Measurements from ENCODE around the gene ALDOA. TPM values are rescaled to one million over a fixed set of nuclear protein-coding genes. Genes with fewer than 3 reads are reported as not detected.
"Not testable (repeated sequence)": the region's sequence is repeated elsewhere in the genome, so short reads cannot be mapped to it uniquely, and the experiment has no call there.

Gene ALDOA
- total RNA-seq, 1 donor from 2014 or later, result 611 TPM

GRCh38 chr16:30040221-30040620 lies 25.3 kb upstream of the ALDOA start:
- intact Hi-C loops (cut with micrococcal nuclease), result no loop called here
- POLR2A ChIA-PET, result no interaction called here
- Mint-ChIP-seq H3K9me3 (no peaks in the 10 kb centered on the region), H3K36me3 (ENCODE audit: low read depth) (no peaks in the 10 kb centered on the region), H3K27me3 (peaks cover 8% of the 10 kb centered on the region), H3K4me1 (peaks cover 4% of the 10 kb centered on the region), H3K4me3 (no peak overlapping the region), H3K27ac (no peak overlapping the region)
- DNase-seq (no peak), ATAC-seq (ENCODE audit: low read depth) (peak; percentile 66)
- TF ChIP-seq, protein P1, sequence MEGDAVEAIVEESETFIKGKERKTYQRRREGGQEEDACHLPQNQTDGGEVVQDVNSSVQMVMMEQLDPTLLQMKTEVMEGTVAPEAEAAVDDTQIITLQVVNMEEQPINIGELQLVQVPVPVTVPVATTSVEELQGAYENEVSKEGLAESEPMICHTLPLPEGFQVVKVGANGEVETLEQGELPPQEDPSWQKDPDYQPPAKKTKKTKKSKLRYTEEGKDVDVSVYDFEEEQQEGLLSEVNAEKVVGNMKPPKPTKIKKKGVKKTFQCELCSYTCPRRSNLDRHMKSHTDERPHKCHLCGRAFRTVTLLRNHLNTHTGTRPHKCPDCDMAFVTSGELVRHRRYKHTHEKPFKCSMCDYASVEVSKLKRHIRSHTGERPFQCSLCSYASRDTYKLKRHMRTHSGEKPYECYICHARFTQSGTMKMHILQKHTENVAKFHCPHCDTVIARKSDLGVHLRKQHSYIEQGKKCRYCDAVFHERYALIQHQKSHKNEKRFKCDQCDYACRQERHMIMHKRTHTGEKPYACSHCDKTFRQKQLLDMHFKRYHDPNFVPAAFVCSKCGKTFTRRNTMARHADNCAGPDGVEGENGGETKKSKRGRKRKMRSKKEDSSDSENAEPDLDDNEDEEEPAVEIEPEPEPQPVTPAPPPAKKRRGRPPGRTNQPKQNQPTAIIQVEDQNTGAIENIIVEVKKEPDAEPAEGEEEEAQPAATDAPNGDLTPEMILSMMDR (IDR thresholded peaks at IDR 0.05), result no peak
- CTCF ChIA-PET, result interaction anchor here (0.8 kb wide), 1 partner anchor 48 kb away, joined by 3 read pairs; no protein-coding TSS in a partner anchor

- H3K27ac Mint-ChIP-seq; intact Hi-C loops (cut with micrococcal nuclease); ATAC-seq (ENCODE audit: low read depth); H3K4me1 Mint-ChIP-seq; POLR2A ChIA-PET; DNase-seq; H3K36me3 Mint-ChIP-seq (ENCODE audit: low read depth); H3K4me3 Mint-ChIP-seq; H3K27me3 Mint-ChIP-seq; H3K9me3 Mint-ChIP-seq: not testable (repeated sequence)
- CTCF ChIA-PET, result interaction anchor here (0.8 kb wide), 1 partner anchor 48 kb away, joined by 3 read pairs; no protein-coding TSS in a partner anchor
Observed at GRCh38 chr16:30040690-30041089, 24.9 kb upstream of the ALDOA start.

GRCh38 chr16:30041841-30042240 lies 23.7 kb upstream of the ALDOA start:
- Mint-ChIP-seq H3K4me1 (peaks cover 4% of the 10 kb centered on the region), H3K4me3 (no peak overlapping the region), H3K27ac (no peak overlapping the region), H3K36me3 (ENCODE audit: low read depth) (no peaks in the 10 kb centered on the region), H3K9me3 (no peaks in the 10 kb centered on the region), H3K27me3 (no peaks in the 10 kb centered on the region)
- no peak for ATAC-seq (ENCODE audit: low read depth)
- CTCF ChIA-PET, result no interaction called here
- intact Hi-C loops (cut with micrococcal nuclease), result no loop called here
- POLR2A ChIA-PET, result interaction anchor here (0.7 kb wide), 1 partner anchor 10 kb away, joined by 3 read pairs; no protein-coding TSS in a partner anchor
- no peak for DNase-seq
- TF ChIP-seq, protein P1 (IDR thresholded peaks at IDR 0.05), result no peak

GRCh38 chr16:30046178-30046577 lies 19.4 kb upstream of the ALDOA start:
- H3K4me1 Mint-ChIP-seq, result no peaks in the 10 kb centered on the region

GRCh38 chr16:30046588-30046987 lies 19.0 kb upstream of the ALDOA start:
- intact Hi-C loops (cut with micrococcal nuclease), result no loop called here
- ATAC-seq (ENCODE audit: low read depth) (no peak), DNase-seq (no peak)
- no peaks in the 10 kb centered on the region for H3K27me3 Mint-ChIP-seq
- no peaks in the 10 kb centered on the region for H3K9me3 Mint-ChIP-seq
- no peaks in the 10 kb centered on the region for H3K4me1 Mint-ChIP-seq
- TF ChIP-seq, protein P1 (IDR thresholded peaks at IDR 0.05), result no peak
- H3K27ac Mint-ChIP-seq, result no peak overlapping the region
- ChIA-PET POLR2A (no interaction called here), CTCF (no interaction called here)
- H3K36me3 Mint-ChIP-seq (ENCODE audit: low read depth), result no peaks in the 10 kb centered on the region
- no peak overlapping the region for H3K4me3 Mint-ChIP-seq

More at GRCh38 chr16:30046178-30046577, 19.4 kb upstream of the ALDOA start:
- intact Hi-C loops (cut with micrococcal nuclease), result no loop called here
- H3K9me3 Mint-ChIP-seq, result no peaks in the 10 kb centered on the region
- H3K27me3 Mint-ChIP-seq, result no peaks in the 10 kb centered on the region
- ChIA-PET CTCF (no interaction called here), POLR2A (no interaction called here)
- H3K36me3 Mint-ChIP-seq (ENCODE audit: low read depth), result no peaks in the 10 kb centered on the region
- DNase-seq (no peak), ATAC-seq (ENCODE audit: low read depth) (no peak)
- no peak overlapping the region for H3K27ac Mint-ChIP-seq
- TF ChIP-seq, protein P1 (IDR thresholded peaks at IDR 0.05), result no peak
- no peak overlapping the region for H3K4me3 Mint-ChIP-seq

DNA sequence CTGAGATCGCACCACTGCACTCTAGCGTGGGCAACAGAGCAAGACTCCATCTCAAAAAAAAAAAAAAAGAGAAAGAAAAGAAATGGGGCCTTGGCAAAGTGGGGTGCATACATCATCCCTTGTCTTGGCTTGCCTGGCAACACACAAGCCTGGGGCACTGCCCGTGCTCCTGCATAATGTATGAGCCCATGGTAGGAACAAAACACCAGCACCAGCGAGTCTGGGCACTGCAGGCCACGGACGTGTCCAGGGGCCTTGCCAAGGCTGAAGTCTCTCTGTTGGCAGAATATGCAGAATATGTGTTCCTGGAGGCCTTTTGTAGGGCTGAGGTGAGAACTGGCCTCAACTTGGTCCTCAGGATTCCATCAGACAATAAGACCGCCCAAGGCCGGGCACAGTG lies 15.7 kb upstream of the ALDOA start:
- TF ChIP-seq, protein P1 (IDR thresholded peaks at IDR 0.05), result no peak
- H3K36me3 Mint-ChIP-seq (ENCODE audit: low read depth), result no peaks in the 10 kb centered on the region
- H3K27me3 Mint-ChIP-seq, result no peaks in the 10 kb centered on the region
- ATAC-seq (ENCODE audit: low read depth) (no peak), DNase-seq (no peak)
- no peak overlapping the region for H3K4me3 Mint-ChIP-seq
- no peaks in the 10 kb centered on the region for H3K9me3 Mint-ChIP-seq
- intact Hi-C loops (cut with micrococcal nuclease), result no loop called here
- H3K27ac Mint-ChIP-seq, result no peak overlapping the region
- H3K4me1 Mint-ChIP-seq, result peaks cover 9% of the 10 kb centered on the region
- POLR2A ChIA-PET, result interaction anchor here (0.7 kb wide), 1 partner anchor 50 kb away, joined by 3 read pairs; no protein-coding TSS in a partner anchor
- CTCF ChIA-PET, result no interaction called here

Data from activated B cell treated with CpG ODN at 0.5 μM for 24 hours (primary cell).